ENCODE results near the gene PSME2.

Gene PSME2

DNA sequence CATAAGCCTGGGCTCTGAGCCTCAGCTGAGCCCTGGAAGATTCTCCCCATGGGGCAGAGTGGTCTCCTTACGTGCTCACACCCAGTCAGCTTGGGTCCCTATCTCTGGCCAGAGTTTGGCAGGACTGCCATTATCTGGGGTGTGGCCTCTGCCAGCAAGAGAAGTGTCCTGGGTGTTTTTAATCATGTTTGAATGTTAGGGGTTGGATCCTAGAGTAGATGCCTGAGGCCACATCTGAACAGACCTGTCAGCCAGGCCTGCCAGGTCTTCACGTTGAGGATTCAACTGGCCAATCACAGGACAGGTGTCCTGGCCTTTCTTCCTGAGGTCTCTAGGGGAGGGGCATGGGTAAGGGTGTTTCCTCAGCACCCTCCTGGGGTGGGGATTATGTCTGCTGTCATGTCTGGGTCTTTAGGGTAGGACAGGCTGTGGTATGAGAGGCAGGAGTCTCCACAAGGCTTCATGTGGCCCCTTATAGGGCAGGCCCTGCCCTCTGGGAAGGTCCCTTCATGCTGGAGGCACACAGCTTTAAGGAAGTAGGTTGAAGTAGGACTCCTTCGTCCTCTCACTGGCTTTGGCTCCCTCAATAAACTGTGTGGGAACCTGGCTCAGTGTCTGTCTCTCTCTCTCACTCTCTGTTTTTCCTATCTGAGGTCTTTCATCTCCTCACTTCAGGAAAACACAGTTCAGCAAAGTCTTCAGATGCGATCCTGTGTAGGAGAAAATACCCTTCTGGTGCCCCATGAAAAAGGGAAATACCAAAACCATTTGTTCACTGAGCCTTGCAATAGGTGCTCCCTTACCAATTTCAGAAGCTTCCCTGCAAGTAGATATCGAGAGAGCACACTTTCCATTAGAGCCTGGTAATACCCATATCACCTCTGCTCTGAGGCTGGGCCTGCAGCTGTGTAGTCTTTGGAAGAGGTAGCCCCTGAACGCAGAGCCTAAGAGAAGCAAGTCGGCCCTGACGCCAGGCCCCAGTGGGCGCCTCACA is 22.7 kb downstream of the PSME2 start:
- TF ChIP-seq, protein P1, sequence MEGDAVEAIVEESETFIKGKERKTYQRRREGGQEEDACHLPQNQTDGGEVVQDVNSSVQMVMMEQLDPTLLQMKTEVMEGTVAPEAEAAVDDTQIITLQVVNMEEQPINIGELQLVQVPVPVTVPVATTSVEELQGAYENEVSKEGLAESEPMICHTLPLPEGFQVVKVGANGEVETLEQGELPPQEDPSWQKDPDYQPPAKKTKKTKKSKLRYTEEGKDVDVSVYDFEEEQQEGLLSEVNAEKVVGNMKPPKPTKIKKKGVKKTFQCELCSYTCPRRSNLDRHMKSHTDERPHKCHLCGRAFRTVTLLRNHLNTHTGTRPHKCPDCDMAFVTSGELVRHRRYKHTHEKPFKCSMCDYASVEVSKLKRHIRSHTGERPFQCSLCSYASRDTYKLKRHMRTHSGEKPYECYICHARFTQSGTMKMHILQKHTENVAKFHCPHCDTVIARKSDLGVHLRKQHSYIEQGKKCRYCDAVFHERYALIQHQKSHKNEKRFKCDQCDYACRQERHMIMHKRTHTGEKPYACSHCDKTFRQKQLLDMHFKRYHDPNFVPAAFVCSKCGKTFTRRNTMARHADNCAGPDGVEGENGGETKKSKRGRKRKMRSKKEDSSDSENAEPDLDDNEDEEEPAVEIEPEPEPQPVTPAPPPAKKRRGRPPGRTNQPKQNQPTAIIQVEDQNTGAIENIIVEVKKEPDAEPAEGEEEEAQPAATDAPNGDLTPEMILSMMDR (IDR thresholded peaks at IDR 0.05; ENCODE audit: extremely low read depth, missing control alignments): no peak
- no peak for DNase-seq (ENCODE audit: low spot score)

DNA sequence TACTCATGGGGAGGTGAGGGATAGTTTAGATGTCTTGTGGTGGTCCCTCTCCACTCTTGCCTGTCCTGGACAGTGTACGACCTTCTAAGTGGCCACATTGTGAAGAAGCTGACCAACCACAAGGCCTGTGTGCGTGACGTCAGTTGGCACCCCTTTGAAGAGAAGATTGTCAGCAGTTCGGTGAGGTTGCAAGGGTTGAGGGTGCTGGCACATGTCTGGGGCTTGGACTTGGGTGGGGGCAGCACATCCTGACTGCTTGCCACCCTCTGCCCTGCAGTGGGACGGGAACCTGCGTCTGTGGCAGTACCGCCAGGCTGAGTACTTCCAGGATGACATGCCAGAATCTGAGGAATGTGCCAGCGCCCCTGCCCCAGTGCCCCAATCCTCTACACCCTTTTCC is 23.5 kb downstream of the PSME2 start:
- DNase-seq (ENCODE audit: low spot score): no peak
- TF ChIP-seq, protein P1 (IDR thresholded peaks at IDR 0.05; ENCODE audit: extremely low read depth, missing control alignments): no peak

- TF ChIP-seq, protein P1 (IDR thresholded peaks at IDR 0.05; ENCODE audit: extremely low read depth, missing control alignments): no peak
- DNase-seq (ENCODE audit: low spot score): no peak
These were observed 24.0 kb downstream of the PSME2 start for GRCh38 chr14:24122416-24122815.

DNA sequence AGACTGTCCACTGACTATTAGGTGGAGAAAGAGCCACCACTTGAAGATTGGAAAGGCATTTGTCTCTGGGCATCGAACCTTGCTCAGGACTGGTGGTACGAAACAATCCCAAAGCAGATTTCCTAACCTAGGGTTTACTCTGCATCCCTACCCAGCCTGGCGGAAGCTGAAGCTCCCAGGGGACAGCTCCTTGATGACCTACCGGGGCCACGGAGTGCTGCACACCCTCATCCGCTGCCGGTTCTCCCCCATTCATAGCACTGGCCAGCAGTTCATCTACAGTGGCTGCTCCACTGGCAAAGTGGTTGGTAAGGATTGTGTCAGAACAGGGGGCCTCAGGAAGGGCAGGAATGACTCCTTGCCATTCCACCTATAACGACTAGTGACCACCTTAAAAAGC is 25.2 kb downstream of the PSME2 start:
- DNase-seq (ENCODE audit: low spot score): no peak
- TF ChIP-seq, protein P1 (IDR thresholded peaks at IDR 0.05; ENCODE audit: extremely low read depth, missing control alignments): no peak

GRCh38 chr14:24119691-24120090 is 26.7 kb downstream of the PSME2 start:
- TF ChIP-seq, protein P1 (IDR thresholded peaks at IDR 0.05; ENCODE audit: extremely low read depth, missing control alignments): no peak

DNA sequence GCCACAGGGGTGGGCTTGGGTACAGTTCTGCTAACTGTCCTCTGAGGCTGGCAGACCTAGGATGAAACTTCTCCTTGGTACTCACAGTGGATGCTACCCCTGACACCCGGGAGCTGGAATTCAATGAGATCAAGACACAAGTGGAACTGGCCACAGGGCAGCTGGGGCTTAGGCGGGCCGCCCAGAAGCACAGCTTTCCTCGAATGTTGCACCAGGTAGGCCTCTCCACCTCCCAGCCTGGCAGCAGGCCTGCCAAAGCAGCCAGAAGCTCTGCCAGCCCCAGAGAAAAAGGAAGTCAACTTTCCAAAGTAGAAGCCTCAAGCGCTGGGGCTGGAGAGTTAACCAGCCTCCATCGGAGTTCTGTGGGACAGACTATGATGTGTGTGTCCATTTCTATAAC is 29.2 kb downstream of the PSME2 start:
- TF ChIP-seq, protein P1 (IDR thresholded peaks at IDR 0.05; ENCODE audit: extremely low read depth, missing control alignments): no peak
- DNase-seq (ENCODE audit: low spot score): no peak

More at GRCh38 chr14:24119691-24120090, 26.7 kb downstream of the PSME2 start:
- DNase-seq (ENCODE audit: low spot score): no peak

DNA sequence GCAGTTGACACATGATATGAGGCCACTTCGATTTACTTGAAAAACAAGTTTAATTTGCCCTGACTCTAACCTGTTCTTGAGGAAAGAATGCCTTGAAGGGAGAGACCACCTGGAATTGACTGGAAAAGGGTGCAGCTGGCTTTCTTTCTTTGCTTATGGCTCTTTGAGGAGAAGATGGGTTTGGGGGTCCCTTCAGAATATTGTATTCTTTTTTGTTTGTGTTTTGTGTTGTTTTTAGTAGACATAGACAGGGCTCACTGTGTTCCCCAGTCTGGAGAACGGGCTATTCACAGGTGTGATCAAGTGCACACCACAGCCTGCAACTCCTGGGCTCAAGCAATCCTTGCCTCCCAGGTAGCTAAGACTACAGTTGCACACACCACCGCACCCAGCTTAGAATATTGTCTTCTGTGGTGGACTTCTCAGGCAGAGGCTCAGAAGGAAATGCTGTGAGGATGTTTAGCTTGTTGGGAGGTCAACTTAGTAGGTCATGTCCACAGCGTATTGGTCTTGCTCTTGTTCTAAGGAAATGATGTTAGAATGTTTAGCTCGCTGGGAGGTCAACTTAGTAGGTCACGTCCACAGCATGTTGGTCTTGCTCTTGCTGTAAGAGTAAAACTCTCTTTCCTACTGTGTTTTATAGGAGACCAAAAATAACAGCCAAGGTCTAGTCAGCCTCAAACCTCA is 30.1 kb downstream of the PSME2 start:
- DNase-seq (ENCODE audit: low spot score): no peak
- TF ChIP-seq, protein P1 (IDR thresholded peaks at IDR 0.05; ENCODE audit: extremely low read depth, missing control alignments): no peak

Measured in GM20000 (cell line).